OCI-LY1 (cell line): ENCODE data around the gene PHACTR4.
A peak's percentile ranks its signal among the peaks of the same experiment; 100 is the strongest.

Experiments
- H2AFZ ChIP-seq: fragments of 200-600 bp; sonication (generic), shearing (Covaris generic); 2 replicates; pipeline ENCODE4 v1.6.0; 2014; ENCODE audit warnings: antibody characterized with exemption, mild to moderate bottlenecking, low read length
- H3F3A ChIP-seq: fragments of 200-600 bp; sonication (generic), shearing (Covaris generic); 2 replicates; pipeline ENCODE4 v1.6.0; 2014; ENCODE audit warnings: mild to moderate bottlenecking, antibody characterized with exemption, low read length, moderate library complexity; ENCODE audit not compliant: insufficient read depth
- H3K27ac ChIP-seq: fragments of 200-600 bp; sonication (generic); 2 replicates; pipeline ENCODE4 v1.5.1; 2014; ENCODE audit warnings: low read length, mixed run types, mild to moderate bottlenecking, low read depth; ENCODE audit not compliant: poor library complexity, severe bottlenecking
- H3K27me3 ChIP-seq: fragments of 200-600 bp; sonication (generic); 2 replicates; pipeline ENCODE4 v1.6.0; 2014; ENCODE audit warnings: antibody characterized with exemption, mild to moderate bottlenecking, low read length, moderate library complexity; ENCODE audit not compliant: insufficient read depth
- H3K36me3 ChIP-seq: fragments of 200-600 bp; sonication (generic); 2 replicates; pipeline ENCODE4 v1.6.1; 2014; ENCODE audit warnings: mild to moderate bottlenecking, antibody characterized with exemption, low read length, moderate library complexity, mixed read lengths; ENCODE audit not compliant: insufficient read depth
- H3K4me1 ChIP-seq: fragments of 200-600 bp; sonication (generic); 2 replicates; pipeline ENCODE4 v1.5.1; 2014; ENCODE audit warnings: mild to moderate bottlenecking, low read length, moderate library complexity; ENCODE audit not compliant: insufficient read depth, severe bottlenecking
- H3K4me2 ChIP-seq: fragments of 200-600 bp; sonication (generic), shearing (Covaris generic); 2 replicates; pipeline ENCODE4 v1.6.1; 2014; ENCODE audit warnings: low read length
- H3K4me3 ChIP-seq: fragments of 200-600 bp; sonication (generic); 2 replicates; pipeline ENCODE4 v1.5.1; 2014; ENCODE audit warnings: low read length, low read depth, mild to moderate bottlenecking, mixed read lengths; ENCODE audit not compliant: poor library complexity, severe bottlenecking
- H3K79me2 ChIP-seq: fragments of 200-600 bp; shearing (Covaris generic); 2 replicates; pipeline ENCODE4 v1.6.1; 2016; ENCODE audit warnings: mixed run types, low read length, mixed read lengths; ENCODE audit not compliant: insufficient read depth
- H3K9ac ChIP-seq: fragments of 200-600 bp; sonication (generic), shearing (Covaris generic); 2 replicates; pipeline ENCODE4 v1.6.1; 2014; ENCODE audit warnings: mild to moderate bottlenecking, low read length, mixed read lengths
- H3K9me2 ChIP-seq: fragments of 200-600 bp; sonication (generic), shearing (Covaris generic); 2 replicates; pipeline ENCODE4 v1.6.1; 2014; ENCODE audit warnings: low read depth, mild to moderate bottlenecking, low read length, mixed read lengths
- H3K9me3 ChIP-seq: fragments of 200-600 bp; shearing (Covaris generic); 2 replicates; pipeline ENCODE4 v1.6.1; 2014; ENCODE audit warnings: low read length, mixed read lengths
- H4K20me1 ChIP-seq: fragments of 200-600 bp; sonication (generic), shearing (Covaris generic); 2 replicates; pipeline ENCODE4 v1.6.0; 2016; ENCODE audit warnings: mild to moderate bottlenecking, low read length; ENCODE audit not compliant: insufficient read depth
- EZH2 ChIP-seq: fragments of 200-600 bp; sonication (generic), shearing (Covaris generic); IDR thresholded peaks from 2 replicates; pipeline ENCODE4 v1.8.0; 2017; ENCODE audit warnings: borderline replicate concordance, mixed run types, mild to moderate bottlenecking, antibody characterized with exemption, low read length, moderate library complexity, mixed read lengths
- TF ChIP-seq, protein P1 (sequence below): fragments of 200-600 bp; sonication (generic), shearing (Covaris generic); IDR thresholded peaks from 2 replicates; pipeline ENCODE4 v1.5.1; 2017; ENCODE audit warnings: mild to moderate bottlenecking, antibody characterized with exemption, low read length, moderate library complexity, mixed read lengths

The PHACTR4 gene

DNA sequence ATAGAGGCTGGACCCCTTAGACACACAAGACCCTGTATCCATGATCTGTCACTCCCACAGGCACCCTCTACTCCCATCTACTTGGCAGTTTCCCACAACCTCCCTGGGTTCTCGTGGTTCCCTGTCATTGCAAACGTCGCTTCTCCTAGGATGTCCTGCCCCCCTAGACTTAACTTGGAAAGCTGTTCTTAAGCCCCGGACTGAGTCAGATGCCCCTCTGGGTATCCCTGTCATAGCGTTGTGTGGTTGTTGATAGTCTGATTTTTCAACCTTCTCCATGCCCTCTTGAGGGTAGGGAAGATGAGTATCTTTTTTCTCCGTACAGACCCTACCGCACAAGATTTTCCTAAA is 148.1 kb downstream of the PHACTR4 start:
- Histone ChIP-seq H3K9me2 (no peaks in the 10 kb centered on the region), H2AFZ (no peak overlapping the region), H3K79me2 (peaks cover 40% of the 10 kb centered on the region), H3K9me3 (no peaks in the 10 kb centered on the region), H3K4me1 (peaks cover 47% of the 10 kb centered on the region), H3F3A (peaks cover 12% of the 10 kb centered on the region), H3K27me3 (no peaks in the 10 kb centered on the region), H3K36me3 (peaks cover 41% of the 10 kb centered on the region), H3K27ac (peak overlapping the region; percentile 78), H4K20me1 (no peaks in the 10 kb centered on the region), H3K9ac (peak overlapping the region; percentile 70), H3K4me2 (peak overlapping the region; percentile 69), H3K4me3 (peak overlapping the region; percentile 74)
- no peak for TF ChIP-seq EZH2
- TF ChIP-seq, protein P1, sequence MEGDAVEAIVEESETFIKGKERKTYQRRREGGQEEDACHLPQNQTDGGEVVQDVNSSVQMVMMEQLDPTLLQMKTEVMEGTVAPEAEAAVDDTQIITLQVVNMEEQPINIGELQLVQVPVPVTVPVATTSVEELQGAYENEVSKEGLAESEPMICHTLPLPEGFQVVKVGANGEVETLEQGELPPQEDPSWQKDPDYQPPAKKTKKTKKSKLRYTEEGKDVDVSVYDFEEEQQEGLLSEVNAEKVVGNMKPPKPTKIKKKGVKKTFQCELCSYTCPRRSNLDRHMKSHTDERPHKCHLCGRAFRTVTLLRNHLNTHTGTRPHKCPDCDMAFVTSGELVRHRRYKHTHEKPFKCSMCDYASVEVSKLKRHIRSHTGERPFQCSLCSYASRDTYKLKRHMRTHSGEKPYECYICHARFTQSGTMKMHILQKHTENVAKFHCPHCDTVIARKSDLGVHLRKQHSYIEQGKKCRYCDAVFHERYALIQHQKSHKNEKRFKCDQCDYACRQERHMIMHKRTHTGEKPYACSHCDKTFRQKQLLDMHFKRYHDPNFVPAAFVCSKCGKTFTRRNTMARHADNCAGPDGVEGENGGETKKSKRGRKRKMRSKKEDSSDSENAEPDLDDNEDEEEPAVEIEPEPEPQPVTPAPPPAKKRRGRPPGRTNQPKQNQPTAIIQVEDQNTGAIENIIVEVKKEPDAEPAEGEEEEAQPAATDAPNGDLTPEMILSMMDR = no peak

DNA sequence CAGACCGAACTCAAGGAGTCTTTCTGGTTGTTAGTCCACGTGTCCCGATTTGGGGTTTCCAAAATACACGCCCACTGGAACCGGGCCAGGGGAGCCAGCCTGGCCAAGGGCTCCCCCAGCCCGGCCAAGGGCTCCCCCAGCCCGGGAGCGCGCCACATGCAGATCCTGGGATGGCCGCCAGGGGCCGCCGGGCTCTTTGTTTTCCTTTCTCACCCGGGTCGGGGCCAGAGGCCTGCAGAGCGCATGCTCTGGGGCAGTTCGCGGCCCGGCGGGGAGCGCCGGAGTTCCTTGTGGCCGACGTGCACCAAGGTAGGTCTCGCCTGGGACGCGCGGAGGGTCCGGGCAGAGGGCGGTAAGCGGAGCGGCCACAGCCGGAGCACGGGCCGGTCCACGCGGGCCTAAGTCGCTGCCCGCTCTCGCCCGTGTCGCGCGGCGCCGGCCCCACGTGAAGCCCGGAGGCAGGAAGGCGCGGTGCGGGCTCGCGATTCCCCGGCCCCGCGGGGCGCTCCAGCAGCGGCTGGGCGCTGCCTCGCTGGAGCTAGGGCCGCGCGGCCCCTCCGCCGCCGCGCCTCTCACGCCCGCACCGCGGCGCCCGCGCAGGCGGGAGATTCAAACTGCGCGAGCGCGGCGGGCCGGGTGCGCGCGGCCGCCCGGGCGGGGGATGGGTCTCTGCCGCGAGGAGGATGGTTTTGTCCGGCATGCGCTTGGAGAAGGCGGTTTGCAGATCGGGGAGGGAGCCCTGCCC is 148.6 kb downstream of the PHACTR4 start:
- peaks cover 11% of the 10 kb centered on the region for H3F3A ChIP-seq
- no peaks in the 10 kb centered on the region for H3K9me3 ChIP-seq
- H3K4me2 ChIP-seq = peak overlapping the region; percentile 98
- no peaks in the 10 kb centered on the region for H3K27me3 ChIP-seq
- peak overlapping the region; percentile 86 for H3K9ac ChIP-seq
- TF ChIP-seq, protein P1 = peak; percentile 92
- no peak for TF ChIP-seq EZH2
- peaks cover 47% of the 10 kb centered on the region for H3K4me1 ChIP-seq
- H3K79me2 ChIP-seq = peaks cover 43% of the 10 kb centered on the region
- no peak overlapping the region for H2AFZ ChIP-seq
- H3K27ac ChIP-seq = peak overlapping the region; percentile 78
- peaks cover 36% of the 10 kb centered on the region for H3K36me3 ChIP-seq
- H4K20me1 ChIP-seq = no peaks in the 10 kb centered on the region
- peak overlapping the region; percentile 74 for H3K4me3 ChIP-seq
- no peaks in the 10 kb centered on the region for H3K9me2 ChIP-seq

DNA sequence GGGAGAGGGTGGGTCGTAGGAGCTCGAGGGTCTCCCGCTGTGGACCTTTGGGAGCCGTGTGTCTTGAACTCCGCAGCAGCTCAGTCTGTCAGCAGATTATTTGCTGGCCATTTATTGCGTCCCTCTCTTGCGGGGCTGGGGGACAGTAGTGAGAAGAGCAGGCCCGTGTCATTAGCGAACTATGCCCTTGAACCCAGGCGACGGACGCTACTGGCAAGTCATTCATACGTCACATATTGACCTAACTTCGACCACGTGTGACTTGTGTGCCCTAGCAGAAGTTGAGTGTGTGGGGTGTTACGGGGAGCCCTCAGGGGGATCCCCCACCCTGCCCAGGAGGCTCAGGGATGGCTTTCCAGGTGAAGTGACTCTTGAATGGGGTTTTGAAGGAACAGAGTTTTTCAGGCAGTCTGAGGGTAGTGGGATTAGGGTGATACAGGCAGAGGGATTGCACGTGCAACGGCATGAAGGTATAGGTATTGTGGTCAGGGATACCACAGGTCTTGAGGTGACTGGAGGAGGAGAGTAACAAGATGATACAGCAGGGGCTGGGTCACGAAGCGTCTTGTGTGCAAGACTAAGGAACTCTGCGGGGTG is 149.3 kb downstream of the PHACTR4 start:
- TF ChIP-seq, protein P1 = no peak
- no peak for TF ChIP-seq EZH2

More for the DNA sequence above, 149.3 kb downstream of the PHACTR4 start:
- H4K20me1 ChIP-seq = no peaks in the 10 kb centered on the region
- H3K4me2 ChIP-seq = peak overlapping the region; percentile 98
- no peaks in the 10 kb centered on the region for H3K27me3 ChIP-seq
- peak overlapping the region; percentile 71 for H3K27ac ChIP-seq
- H3K9me3 ChIP-seq = no peaks in the 10 kb centered on the region
- no peaks in the 10 kb centered on the region for H3K9me2 ChIP-seq
- H3K4me1 ChIP-seq = peaks cover 47% of the 10 kb centered on the region
- H3K9ac ChIP-seq = peak overlapping the region; percentile 86
- peaks cover 50% of the 10 kb centered on the region for H3K79me2 ChIP-seq
- no peak overlapping the region for H2AFZ ChIP-seq
- peaks cover 11% of the 10 kb centered on the region for H3F3A ChIP-seq
- peak overlapping the region; percentile 74 for H3K4me3 ChIP-seq
- H3K36me3 ChIP-seq = peaks cover 36% of the 10 kb centered on the region
